Retinal pigment epithelial cell (primary cell): ENCODE measurements around the gene COL4A1.

Experiments used
- DNase-seq: peaks from one replicate; pipeline ENCODE4 v3.0.0-alpha.2; 2010; ENCODE audit warnings: low read depth
- H3K4me3 ChIP-seq: 2 replicates; pipeline ENCODE4 v1.5.1; 2011; ENCODE audit warnings: mild to moderate bottlenecking, low read length, control low read depth, moderate library complexity
- TF ChIP-seq, protein P1 (sequence below): conservative IDR thresholded peaks from 2 replicates; pipeline ENCODE4 v1.5.1; 2011; ENCODE audit warnings: low read depth, low read length, control low read depth, inconsistent platforms

The COL4A1 gene

DNA sequence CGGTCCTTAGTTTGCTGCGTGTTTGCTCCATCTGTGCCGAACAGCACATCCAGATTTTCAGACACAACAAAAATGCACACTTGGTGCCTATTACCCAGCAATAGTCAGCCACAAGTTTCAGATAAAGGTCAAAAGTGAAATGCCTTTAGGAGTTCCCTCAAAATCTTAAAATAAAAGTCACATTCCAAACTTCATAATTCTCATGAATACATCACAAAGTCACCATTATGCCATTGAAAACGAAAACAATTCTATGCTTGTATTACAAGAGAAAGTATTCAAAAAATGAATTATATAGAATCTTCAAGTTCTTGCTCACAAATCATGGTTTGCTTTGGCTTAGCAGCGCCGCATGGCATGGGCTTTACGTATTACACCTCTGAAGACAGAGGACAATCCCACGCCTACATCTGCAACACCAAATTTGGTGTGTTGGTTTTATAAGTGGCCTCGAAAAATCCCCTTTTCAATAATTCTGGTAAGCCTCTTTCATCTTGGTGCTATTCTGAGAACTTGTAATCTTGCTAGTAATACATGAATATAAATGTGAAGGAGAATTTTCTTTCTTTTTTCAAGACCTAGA lies 26.6 kb downstream of the COL4A1 start:
- TF ChIP-seq, protein P1, sequence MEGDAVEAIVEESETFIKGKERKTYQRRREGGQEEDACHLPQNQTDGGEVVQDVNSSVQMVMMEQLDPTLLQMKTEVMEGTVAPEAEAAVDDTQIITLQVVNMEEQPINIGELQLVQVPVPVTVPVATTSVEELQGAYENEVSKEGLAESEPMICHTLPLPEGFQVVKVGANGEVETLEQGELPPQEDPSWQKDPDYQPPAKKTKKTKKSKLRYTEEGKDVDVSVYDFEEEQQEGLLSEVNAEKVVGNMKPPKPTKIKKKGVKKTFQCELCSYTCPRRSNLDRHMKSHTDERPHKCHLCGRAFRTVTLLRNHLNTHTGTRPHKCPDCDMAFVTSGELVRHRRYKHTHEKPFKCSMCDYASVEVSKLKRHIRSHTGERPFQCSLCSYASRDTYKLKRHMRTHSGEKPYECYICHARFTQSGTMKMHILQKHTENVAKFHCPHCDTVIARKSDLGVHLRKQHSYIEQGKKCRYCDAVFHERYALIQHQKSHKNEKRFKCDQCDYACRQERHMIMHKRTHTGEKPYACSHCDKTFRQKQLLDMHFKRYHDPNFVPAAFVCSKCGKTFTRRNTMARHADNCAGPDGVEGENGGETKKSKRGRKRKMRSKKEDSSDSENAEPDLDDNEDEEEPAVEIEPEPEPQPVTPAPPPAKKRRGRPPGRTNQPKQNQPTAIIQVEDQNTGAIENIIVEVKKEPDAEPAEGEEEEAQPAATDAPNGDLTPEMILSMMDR, result no peak
- no peak overlapping the region for H3K4me3 ChIP-seq
- no peak for DNase-seq

DNA sequence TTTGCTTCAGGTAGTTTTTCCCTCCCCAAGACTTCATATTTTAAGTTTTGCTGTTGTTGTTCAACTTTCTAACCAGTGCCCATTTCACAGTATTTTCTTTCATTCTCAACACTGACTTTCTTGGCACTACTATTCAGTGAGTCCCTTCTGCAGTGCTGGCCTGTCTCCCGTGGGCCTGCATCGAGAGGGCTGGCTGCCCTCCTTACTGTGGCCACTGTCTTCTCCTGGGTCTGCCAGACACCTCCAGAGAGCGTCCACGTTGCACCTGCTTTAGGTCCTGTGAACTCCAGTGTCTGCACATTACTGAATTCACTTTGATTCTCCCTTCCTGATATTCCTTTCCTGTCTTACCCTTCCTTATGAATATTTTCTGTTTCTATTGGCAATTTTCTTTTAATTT lies 27.3 kb downstream of the COL4A1 start:
- H3K4me3 ChIP-seq, result no peak overlapping the region
- TF ChIP-seq, protein P1, result no peak
- DNase-seq, result no peak

DNA sequence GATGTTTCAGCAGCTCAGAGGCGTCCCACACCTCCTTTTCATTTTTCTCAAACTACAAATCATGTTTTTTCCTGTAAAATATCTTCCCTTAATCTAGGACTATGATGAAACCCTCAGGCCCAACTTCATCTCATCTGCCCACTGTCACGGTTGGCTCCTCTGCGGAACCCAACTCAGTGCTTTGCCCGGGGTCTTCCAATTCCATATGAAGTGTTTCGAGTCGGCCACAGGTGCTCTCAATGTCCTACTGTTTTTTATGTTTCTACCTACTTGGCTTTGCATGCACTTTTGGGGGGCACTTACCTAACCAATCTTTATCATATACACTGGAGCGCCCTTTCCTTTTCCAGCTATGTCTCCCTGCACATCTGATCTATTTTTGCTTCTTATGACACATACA lies 28.1 kb downstream of the COL4A1 start:
- DNase-seq, result no peak
- TF ChIP-seq, protein P1, result no peak
- H3K4me3 ChIP-seq, result no peak overlapping the region

DNA sequence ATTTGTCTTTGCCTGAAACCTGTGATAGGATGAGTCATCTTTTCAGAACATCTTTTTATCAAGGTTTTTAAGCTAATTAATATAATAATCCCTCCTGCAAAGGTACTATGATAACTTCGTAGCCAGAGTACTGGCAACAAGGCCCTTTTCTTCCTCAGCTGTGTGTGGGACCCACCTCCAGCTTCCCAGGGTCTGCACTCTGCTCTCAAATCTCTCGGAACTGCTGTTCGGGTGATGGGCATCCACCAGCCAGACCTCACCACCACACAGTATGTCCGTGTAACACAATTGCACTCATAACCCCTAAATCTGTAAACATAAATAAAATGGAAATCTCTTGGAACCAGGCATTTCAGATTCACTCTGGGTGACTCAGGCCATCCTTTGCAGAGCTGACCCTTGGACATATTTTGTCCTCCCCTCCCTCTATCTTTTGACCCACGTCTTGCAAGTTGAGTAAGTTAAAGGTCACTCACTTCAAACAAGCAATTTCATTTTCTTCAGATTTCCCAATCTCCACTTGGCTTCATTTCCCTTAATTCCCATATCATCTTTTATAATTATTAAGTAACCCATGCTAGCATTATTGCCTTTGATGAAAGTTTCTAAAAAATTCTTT lies 29.5 kb downstream of the COL4A1 start:
- TF ChIP-seq, protein P1, result no peak
- DNase-seq, result no peak
- H3K4me3 ChIP-seq, result no peak overlapping the region

DNA sequence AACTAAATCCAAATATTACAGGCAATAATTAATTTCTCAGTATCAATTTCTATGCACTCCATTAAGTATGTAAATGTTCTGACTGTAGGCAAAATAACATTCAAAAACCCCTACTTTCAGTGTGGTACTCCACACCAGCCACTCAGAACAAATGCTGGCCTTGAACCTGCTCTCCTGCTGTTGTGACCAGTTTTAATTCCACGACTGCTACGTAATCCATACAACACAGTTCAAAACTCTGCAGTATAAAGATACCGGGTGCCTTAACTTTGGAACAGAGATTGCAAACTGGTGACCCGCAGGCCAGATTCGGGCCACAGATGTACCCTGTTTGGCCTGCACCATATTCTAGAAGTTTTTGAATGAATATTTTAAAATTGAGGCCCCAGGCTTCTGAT lies 30.4 kb downstream of the COL4A1 start:
- H3K4me3 ChIP-seq, result no peak overlapping the region
- TF ChIP-seq, protein P1, result no peak
- no peak for DNase-seq

DNA sequence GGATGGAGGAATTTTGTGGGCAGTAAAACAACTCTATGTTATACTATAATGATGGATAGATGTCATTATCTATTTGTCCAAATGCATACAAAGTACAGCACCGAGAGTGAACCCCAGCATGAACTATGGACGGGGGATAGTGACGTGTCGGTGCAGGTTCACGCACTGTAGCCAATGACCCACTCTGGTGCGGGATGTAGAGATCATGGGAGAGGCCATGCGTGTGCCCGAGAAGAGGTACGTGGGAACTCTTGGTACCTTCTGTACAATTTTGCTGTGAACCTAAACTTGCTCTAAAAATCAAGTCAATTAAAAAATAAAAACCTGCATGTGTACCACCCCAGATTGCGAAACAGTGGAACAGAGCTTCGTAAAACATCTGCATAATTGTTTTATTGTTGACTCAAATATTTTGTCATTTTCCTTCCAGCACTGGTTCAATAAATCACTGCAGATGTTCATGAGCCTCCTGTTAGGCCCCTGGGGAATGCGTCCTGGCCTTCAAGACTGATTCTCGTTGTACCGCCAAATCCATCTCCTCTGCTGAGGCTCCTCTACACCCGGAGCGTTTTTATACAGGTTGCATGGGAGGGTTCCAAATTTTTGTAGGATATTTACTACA lies 30.9 kb downstream of the COL4A1 start:
- no peak overlapping the region for H3K4me3 ChIP-seq
- TF ChIP-seq, protein P1, result no peak
- DNase-seq, result no peak

DNA sequence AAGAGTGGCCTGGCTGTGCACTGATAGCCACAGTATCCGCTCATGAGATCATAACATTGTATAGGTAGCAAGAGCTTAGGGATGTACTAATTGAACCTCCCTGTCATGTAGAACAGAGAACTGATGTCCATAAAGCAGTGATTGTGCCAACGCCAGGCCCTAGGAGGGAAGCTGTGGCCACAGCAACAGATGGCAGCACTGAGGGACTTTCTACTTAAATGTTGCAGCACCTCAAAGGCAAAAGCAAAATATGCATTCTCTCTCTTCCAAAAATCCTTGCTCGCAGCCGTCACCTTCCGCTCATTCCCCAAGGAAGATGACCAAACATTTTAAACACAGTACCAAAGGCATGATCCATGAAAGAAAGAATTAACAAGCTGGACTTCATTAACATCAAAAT lies 32.3 kb downstream of the COL4A1 start:
- H3K4me3 ChIP-seq, result no peak overlapping the region
- DNase-seq, result no peak
- TF ChIP-seq, protein P1, result peak; percentile 42
